ENCODE results near the gene SH2D3C. TPM values are rescaled to one million over a fixed set of nuclear protein-coding genes. Genes with fewer than 3 reads are reported as not detected.

The SH2D3C gene
- total RNA-seq, 1 donor, result 0.18 TPM

DNA sequence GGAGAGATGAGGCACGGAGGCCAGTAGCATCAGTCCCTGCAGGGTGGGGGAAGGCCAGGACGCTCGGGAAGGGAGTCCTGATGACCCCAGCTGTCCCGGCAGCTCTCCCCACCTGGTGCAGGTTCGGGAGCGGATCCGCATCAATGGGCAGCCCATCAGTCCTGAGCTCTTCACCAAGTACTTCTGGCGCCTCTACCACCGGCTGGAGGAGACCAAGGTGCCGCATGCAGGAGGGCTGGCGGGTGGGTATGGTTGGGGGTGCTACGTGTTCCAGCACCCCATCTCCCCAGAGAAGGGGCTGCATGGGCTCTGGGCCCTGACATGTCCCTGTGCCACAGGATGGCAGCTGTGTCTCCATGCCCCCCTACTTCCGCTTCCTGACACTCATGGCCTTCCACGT is 28.4 kb upstream of the SH2D3C start:
- TF ChIP-seq, protein P1, sequence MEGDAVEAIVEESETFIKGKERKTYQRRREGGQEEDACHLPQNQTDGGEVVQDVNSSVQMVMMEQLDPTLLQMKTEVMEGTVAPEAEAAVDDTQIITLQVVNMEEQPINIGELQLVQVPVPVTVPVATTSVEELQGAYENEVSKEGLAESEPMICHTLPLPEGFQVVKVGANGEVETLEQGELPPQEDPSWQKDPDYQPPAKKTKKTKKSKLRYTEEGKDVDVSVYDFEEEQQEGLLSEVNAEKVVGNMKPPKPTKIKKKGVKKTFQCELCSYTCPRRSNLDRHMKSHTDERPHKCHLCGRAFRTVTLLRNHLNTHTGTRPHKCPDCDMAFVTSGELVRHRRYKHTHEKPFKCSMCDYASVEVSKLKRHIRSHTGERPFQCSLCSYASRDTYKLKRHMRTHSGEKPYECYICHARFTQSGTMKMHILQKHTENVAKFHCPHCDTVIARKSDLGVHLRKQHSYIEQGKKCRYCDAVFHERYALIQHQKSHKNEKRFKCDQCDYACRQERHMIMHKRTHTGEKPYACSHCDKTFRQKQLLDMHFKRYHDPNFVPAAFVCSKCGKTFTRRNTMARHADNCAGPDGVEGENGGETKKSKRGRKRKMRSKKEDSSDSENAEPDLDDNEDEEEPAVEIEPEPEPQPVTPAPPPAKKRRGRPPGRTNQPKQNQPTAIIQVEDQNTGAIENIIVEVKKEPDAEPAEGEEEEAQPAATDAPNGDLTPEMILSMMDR (IDR thresholded peaks at IDR 0.05; ENCODE audit: insufficient read depth, low read length), result no peak
- H3K4me3 ChIP-seq (ENCODE audit: low read depth, low read length), result no peak overlapping the region
- DNase-seq (ENCODE audit: low read depth), result no peak

DNA sequence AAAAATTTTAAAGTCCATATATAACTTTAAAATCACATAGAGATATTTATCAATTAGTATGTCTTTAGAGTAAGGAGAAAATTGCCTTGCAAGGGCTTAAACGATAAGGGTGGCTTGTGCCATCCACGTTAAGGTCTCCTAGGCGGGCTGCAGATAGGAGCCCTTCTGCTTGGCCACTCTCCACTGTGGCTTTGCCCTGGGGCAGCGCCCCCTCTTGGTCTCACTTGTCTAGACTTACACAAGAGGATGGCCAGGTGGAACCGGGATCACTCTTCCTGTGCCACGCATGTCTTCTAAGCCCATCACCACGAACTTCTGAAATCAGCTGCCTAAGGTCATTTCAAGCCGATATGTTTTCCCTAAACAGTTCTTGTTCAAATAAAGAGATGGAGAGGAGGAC is 27.2 kb upstream of the SH2D3C start:
- TF ChIP-seq, protein P1 (IDR thresholded peaks at IDR 0.05; ENCODE audit: insufficient read depth, low read length), result peak; percentile 48
- H3K4me3 ChIP-seq (ENCODE audit: low read depth, low read length), result no peak overlapping the region
- DNase-seq (ENCODE audit: low read depth), result no peak

DNA sequence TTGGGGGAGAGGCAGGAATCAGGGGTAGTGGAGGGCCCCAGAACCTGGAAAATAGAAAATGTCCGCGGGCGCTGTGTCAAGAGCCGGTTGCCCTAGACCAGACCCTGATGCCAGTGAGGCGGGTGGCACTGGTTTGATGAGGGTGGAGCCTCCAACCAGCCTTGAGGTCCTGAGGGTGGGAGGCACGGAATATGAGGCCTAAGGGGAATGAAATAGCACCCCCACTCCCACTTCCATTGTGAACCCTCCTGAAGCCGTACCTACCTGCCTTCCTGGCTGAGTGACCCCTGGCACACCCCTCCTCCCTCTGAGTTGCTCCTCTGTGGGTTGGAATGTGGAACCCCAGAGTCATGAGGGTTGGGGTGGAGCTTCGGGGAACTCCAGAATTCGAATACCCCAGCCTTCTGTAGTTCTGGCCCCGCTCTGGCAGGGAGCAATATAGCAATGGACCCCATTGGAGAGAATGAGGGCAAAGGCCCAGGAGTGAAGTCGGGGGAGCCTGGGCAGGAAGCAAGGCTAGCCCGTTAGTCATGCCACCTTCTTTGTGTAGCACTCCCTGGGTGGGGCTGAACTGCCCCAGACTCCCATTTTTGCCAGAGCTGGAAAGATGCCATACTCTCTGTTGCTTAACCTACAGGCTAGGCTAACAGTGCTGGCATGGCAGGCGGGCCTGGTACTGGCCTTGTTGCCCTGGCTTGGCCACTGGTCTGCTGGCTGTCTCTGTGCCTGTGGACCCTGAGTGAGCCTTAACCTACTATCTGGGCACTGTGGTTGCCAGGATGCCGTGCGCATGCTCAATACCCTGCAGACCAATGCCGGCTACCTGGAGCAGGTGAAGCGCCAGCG is 25.3 kb upstream of the SH2D3C start:
- TF ChIP-seq, protein P1 (IDR thresholded peaks at IDR 0.05; ENCODE audit: insufficient read depth, low read length), result no peak

DNA sequence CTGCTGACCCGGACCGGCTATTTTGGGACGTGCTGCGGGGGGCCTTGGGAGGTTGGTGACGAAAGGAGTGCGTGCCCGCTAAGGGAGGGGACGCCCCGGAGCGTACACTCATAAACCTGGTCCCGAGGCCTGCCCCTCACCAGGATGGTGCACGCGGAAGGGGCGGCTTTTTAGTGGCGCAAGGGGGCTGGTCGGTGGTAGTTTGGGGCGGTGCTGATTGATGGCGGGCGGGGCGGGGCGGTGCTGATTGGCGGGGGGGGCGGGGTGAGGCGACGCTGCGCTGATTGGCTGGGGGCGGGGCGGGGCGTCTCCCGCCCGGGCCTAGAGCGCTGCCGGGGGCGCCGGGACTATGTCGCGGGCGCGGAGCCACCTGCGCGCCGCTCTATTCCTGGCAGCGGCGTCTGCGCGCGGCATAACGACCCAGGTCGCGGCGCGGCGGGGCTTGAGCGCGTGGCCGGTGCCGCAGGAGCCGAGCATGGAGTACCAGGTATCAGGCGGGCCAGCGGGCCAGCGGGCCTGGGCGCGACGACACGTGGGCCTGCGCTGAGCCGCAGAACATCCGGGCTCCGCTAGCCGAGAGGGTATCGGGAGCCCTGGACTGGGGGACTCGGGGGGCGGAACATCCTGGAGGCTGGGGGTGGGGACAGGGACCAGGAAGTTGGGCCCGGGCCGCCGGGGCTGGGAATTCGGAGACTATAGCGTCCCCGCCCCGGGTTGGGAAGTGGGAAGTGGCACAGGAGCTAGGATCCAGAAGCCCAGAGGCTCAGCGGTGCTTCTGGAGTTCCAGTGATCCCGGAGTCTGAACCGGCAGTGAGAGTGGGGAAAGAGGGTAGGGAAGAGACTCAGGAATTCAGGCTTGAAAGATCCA is 24.3 kb upstream of the SH2D3C start, which contains the start of gene FPGS:
FPGS (plus strand) TSS at position 307 of the 868 bp plus-strand sequence; CDS start at position 350, 43 bp downstream.
- DNase-seq (ENCODE audit: low read depth), result peak; percentile 86
- TF ChIP-seq, protein P1 (IDR thresholded peaks at IDR 0.05; ENCODE audit: insufficient read depth, low read length), result no peak
- H3K4me3 ChIP-seq (ENCODE audit: low read depth, low read length), result peak within 1 kb of the TSS; percentile 74

More for the DNA sequence above, 25.3 kb upstream of the SH2D3C start:
- peak overlapping the region; percentile 74 for H3K4me3 ChIP-seq (ENCODE audit: low read depth, low read length)
- peak; percentile 70 for DNase-seq (ENCODE audit: low read depth)

DNA sequence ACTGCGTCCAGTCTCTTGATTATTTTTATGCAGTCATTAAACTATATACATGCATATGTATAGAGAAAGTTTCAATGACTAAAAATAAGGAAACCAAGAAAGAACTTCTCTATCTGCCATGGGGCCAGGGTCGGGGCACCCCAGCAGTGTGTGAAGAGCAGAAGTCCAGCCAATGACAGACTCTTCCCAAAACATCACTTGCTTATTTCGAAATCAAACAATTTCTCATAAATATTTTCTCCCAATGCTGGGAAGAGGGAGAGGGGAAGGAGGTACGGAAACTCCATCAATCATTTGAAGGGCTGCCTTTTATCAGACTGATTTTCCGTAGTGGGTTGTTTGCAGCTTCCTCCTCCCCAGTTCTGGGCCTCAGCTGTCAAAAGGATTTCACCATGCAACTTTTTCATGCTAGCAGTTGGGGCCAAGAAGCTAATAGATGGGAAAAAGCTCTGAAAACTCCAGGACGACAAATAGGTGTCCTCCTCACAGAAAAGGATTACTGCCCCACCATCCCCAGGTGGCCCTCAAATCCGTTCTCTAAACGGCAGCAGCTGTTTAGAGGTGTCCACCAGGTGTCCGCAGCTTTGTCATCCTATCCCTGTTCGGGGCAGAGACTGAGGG is 23.6 kb upstream of the SH2D3C start:
- TF ChIP-seq, protein P1 (IDR thresholded peaks at IDR 0.05; ENCODE audit: insufficient read depth, low read length), result no peak
- DNase-seq (ENCODE audit: low read depth), result peak; percentile 63
- peak overlapping the region; percentile 59 for H3K4me3 ChIP-seq (ENCODE audit: low read depth, low read length)

DNA sequence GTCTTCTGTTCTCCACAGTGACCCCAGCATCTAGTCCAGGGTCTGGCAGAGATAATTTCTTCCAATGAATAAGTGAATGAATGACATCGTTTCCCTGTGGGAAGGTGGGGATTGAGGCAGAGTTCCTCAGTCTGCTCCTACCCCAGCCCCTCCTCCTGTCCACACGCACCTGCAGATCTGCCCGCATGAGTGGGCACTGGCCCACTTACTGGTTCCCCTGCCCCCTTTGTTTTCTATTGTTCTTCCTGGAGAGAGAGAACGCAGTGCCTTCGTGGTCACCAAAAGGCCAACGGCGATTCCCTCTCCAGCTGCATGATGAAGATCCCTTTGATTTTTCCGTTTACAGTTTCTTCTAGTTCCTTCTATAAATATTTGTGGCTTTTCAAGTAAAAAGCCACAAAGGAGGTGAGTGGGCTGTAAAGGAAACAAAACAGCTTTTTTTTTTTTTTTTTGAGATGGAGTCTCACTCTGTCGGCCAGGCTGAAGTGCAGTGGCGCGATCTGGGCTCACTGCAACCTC is 18.4 kb upstream of the SH2D3C start:
- TF ChIP-seq, protein P1 (IDR thresholded peaks at IDR 0.05; ENCODE audit: insufficient read depth, low read length), result no peak
- no peak overlapping the region for H3K4me3 ChIP-seq (ENCODE audit: low read depth, low read length)
- DNase-seq (ENCODE audit: low read depth), result no peak
